Mesothelial cell of epicardium (in vitro differentiated cells): Measurements from ENCODE around the gene CASR. TPM values are rescaled to one million over a fixed set of nuclear protein-coding genes. Genes with fewer than 3 reads are reported as not detected.

Experiments used
- DNase-seq, 2 experiments: peaks; one replicate each; pipeline ENCODE4 v3.0.0; 2021; ENCODE audit warnings: low spot score in 2 of 2; ENCODE audit not compliant: unreplicated experiment in 2 of 2
- H3K27ac Mint-ChIP-seq: 2 replicates; pipeline ENCODE4 v1.8.0; 2021; ENCODE audit warnings: mixed read lengths
- H3K27me3 Mint-ChIP-seq: 2 replicates; pipeline ENCODE4 v1.8.0; 2021; ENCODE audit warnings: low read depth, mixed read lengths
- H3K36me3 Mint-ChIP-seq: 2 replicates; pipeline ENCODE4 v1.8.0; 2021; ENCODE audit warnings: mixed read lengths
- H3K4me1 Mint-ChIP-seq: 2 replicates; pipeline ENCODE4 v1.8.0; 2021; ENCODE audit warnings: mixed read lengths
- H3K4me3 Mint-ChIP-seq: 2 replicates; pipeline ENCODE4 v1.8.0; 2021; ENCODE audit warnings: mild to moderate bottlenecking, moderate library complexity, mixed read lengths
- H3K9me3 Mint-ChIP-seq: 2 replicates; pipeline ENCODE4 v1.8.0; 2021; ENCODE audit warnings: mixed read lengths
- total RNA-seq: library from RNA; stranded (reverse); gene quantifications from 3 replicates; pipeline ENCODE4 v1.2.1, GENCODE V29; 2021
- TF ChIP-seq, protein P1 (sequence below): fragments of 200-600 bp; sonication (generic); IDR thresholded peaks from one replicate; pipeline ENCODE4 v1.5.0; 2021; ENCODE audit warnings: antibody characterized with exemption; ENCODE audit not compliant: unreplicated experiment

The CASR gene
- total RNA-seq, 1 donor from 2014 or later, result 0.02 TPM

DNA sequence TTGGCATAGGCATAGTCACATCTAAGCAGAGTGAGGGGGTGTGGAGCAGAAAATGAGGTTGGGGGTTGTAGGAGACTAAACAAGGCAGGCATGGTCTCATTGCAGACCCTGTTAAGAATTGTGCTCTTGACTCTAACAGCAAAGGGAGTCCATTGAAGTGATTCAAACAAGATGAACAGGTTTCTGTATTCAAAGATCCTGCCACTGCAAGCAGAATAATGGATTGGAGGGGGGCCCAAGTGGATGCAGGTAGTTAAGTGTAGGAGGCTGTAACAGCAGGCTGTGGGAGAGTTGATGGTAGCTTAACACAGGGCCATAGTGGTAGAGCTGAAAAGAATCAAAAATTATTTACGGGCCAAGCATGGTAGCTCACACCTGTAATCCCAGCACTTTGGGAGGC is 34.4 kb downstream of the CASR start:
- Mint-ChIP-seq H3K4me1 (peaks cover 5% of the 10 kb centered on the region), H3K27ac (no peak overlapping the region), H3K9me3 (peaks cover 4% of the 10 kb centered on the region)

DNA sequence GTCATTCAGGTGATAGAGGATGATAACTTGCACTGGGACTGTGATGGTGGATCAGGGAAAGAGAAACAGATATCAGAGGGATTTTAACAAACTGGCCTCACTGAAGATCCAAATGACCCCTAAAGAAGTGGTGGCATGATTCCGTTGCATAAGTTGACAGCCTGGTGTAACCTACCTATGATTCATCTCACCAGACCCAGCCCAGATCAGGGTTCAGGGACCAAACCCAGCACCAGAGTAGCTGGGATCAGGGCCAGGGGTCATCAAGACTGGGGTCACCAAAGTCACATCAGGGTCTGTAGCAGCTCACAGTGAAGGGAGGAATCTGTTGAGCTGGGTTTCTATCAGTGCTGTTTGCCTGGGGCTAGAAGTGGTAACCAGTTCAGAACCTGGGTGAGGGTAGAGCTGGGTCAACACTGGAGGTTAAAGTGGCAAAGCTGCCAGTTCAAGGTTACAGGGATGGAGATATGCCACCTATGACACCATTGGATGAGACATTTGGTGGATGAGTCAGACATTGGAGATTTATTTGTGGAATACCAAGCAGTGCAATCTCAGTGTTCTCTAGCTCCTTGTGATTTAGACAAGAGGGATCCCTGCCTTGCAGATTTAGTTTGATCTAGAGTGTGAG is 35.9 kb downstream of the CASR start:
- Mint-ChIP-seq H3K4me1 (peaks cover 5% of the 10 kb centered on the region), H3K27ac (no peak overlapping the region), H3K36me3 (no peaks in the 10 kb centered on the region), H3K27me3 (no peaks in the 10 kb centered on the region), H3K4me3 (no peak overlapping the region), H3K9me3 (peaks cover 19% of the 10 kb centered on the region)
- TF ChIP-seq, protein P1, sequence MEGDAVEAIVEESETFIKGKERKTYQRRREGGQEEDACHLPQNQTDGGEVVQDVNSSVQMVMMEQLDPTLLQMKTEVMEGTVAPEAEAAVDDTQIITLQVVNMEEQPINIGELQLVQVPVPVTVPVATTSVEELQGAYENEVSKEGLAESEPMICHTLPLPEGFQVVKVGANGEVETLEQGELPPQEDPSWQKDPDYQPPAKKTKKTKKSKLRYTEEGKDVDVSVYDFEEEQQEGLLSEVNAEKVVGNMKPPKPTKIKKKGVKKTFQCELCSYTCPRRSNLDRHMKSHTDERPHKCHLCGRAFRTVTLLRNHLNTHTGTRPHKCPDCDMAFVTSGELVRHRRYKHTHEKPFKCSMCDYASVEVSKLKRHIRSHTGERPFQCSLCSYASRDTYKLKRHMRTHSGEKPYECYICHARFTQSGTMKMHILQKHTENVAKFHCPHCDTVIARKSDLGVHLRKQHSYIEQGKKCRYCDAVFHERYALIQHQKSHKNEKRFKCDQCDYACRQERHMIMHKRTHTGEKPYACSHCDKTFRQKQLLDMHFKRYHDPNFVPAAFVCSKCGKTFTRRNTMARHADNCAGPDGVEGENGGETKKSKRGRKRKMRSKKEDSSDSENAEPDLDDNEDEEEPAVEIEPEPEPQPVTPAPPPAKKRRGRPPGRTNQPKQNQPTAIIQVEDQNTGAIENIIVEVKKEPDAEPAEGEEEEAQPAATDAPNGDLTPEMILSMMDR, result no peak
- DNase-seq, result no peak

More for the DNA sequence above, 34.4 kb downstream of the CASR start:
- TF ChIP-seq, protein P1, result no peak
- no peak for DNase-seq
- no peaks in the 10 kb centered on the region for H3K27me3 Mint-ChIP-seq
- H3K36me3 Mint-ChIP-seq, result no peaks in the 10 kb centered on the region
- H3K4me3 Mint-ChIP-seq, result no peak overlapping the region

GRCh38 chr3:122227036-122227781 is 43.7 kb downstream of the CASR start:
- DNase-seq, result no peak
- peaks cover 14% of the 10 kb centered on the region for H3K27me3 Mint-ChIP-seq
- no peaks in the 10 kb centered on the region for H3K4me1 Mint-ChIP-seq
- TF ChIP-seq, protein P1, result no peak
- peaks cover 31% of the 10 kb centered on the region for H3K9me3 Mint-ChIP-seq
- no peak overlapping the region for H3K4me3 Mint-ChIP-seq
- H3K36me3 Mint-ChIP-seq, result no peaks in the 10 kb centered on the region
- H3K27ac Mint-ChIP-seq, result no peak overlapping the region

- no peaks in the 10 kb centered on the region for H3K36me3 Mint-ChIP-seq
- H3K27ac Mint-ChIP-seq, result no peak overlapping the region
- H3K27me3 Mint-ChIP-seq, result peaks cover 27% of the 10 kb centered on the region
- TF ChIP-seq, protein P1, result no peak
- H3K4me3 Mint-ChIP-seq, result no peak overlapping the region
- DNase-seq, result no peak
- no peaks in the 10 kb centered on the region for H3K4me1 Mint-ChIP-seq
- peaks cover 4% of the 10 kb centered on the region for H3K9me3 Mint-ChIP-seq
Measured at GRCh38 chr3:122230174-122230573, 46.7 kb downstream of the CASR start.

DNA sequence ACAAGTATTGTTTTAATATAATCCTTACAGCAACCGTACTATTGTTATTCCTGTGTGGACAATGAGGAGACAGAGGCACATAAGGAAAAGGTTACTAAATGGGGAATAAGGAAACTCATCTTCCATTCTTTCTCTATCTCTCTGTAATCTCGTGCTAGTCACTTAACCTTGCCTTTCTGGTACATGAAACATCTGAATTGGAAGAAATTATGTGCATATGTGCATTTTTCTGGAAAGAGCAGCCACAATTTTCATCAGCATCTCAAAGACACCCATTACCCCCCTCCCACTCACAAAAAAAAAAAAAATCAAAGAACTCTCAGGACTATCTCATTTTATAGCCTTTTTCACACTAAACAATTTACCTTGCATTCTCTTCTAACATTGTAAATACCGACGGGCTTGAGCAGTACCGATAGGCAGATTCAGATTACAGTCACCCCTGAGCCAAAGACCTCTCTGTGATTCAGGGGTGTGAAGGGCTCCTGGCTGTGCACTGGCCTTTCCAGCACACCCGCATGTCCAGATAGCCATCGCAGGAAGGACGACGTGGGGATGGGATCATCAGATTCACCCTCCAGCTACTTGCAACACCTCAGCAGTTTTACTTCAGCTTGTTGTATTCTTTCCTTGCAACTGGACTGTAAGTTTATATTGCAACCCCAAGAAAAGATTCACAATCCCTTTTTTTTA is 48.1 kb downstream of the CASR start:
- Mint-ChIP-seq H3K27ac (no peak overlapping the region), H3K27me3 (peaks cover 27% of the 10 kb centered on the region), H3K36me3 (no peaks in the 10 kb centered on the region), H3K4me1 (no peaks in the 10 kb centered on the region), H3K9me3 (no peaks in the 10 kb centered on the region), H3K4me3 (no peak overlapping the region)
- TF ChIP-seq, protein P1, result no peak
- no peak for DNase-seq
